HG02981 (cell line): ENCODE data around the gene ZBTB4.
"Not testable (repeated sequence)": the region's sequence is repeated elsewhere in the genome, so short reads cannot be mapped to it uniquely, and the experiment has no call there.

Experiments
- ATAC-seq: cut with Tn5 transposase; IDR thresholded peaks from one replicate; pipeline ENCODE4 v1.9.1; 2021; ENCODE audit warnings: mild to moderate bottlenecking, moderate library complexity; ENCODE audit not compliant: unreplicated experiment

ZBTB4 gene

DNA sequence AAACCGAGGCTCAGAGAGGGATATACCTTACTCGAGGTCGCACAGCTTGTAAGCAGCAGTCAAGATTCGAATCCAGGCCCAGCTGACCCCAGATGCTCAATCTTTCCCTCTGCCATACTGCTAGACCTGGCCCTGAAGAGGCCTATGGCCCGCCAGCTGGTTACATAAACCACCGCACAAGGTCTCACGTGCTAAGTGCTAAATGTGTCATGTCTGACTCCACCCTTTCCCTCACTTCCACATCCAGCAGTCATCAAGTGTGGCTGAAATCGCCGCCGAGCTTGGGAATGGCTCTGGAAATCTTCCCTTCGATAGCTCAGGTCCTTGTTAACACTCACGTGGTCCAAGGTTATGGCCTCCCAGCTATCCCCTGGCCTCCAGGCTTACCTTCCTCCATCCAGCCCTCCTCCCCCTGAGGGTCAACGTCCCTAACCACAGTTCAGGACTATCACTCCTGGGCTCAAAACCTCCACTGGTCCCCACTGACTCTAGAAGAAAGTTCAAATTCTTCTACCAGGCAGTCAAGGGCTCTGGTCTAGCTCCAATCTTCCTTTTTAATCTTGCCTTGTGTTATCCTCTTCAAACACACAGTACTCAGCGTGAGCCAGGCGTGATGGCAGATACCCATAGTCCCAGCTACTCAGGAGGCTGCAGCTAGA is 3.5 kb downstream of the ZBTB4 start:
- ATAC-seq, result no peak

DNA sequence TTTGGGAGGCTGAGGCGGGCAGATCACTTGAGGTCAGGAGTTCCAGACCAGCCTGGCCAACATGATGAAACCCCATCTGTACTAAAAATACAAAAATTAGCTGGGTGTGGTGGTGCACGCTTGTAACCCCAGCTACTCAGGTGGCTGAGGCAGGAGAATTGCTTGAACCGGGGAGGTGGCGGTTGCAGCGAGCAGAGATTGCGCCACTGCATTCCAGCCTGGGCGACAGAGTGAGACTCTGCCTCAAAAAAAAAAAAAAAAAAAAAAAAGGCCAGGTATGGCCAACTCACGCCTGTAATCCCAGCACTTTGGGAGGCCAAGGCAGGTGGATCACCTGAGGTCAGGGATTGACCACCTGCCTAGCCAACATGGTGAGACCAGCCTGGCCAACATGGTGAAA is 4.7 kb downstream of the ZBTB4 start:
- ATAC-seq, result not testable (repeated sequence)

DNA sequence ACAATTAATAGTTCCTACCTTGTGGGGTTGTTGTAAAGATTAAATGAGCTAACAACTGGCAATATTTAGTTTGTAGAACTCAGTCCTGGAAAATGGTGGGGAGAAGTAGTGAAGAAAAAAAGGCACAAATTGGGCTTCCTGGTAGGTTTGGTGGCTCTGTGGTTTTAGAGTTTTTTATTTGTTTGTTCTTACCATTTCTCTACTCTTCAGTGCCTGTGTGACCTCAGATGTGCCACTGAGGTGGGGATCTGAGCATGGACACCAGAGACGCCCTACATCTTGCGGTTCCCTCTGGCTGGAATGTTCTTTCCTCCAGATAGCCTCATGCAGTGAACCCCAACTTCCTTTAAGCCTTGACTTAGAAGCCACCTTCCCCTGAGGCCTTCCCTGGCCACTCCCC is 7.7 kb downstream of the ZBTB4 start:
- ATAC-seq, result no peak

DNA sequence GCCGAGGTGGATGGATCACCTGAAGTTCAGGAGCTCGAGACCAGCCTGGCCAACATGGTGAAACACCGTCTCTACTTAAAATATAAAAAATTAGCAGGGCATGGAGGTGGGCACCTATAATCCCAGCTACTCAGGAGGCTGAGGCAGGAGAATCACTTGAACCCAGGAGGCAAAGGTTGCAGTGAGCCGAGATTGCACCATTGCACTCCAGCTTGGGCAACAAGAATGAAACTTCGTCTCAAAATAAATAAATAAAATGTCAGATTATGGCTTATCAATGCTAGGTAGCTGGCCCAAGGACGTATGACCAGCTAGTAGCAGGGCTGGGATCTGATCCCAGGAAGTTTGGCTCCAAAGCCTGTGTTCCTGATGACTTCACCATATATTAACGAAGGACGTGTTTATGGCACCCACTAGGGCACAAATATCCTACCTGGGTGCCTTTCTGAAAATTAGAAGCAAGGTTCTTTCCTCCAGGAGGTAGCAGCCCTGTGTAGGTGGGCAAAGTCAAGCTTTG is 8.9 kb downstream of the ZBTB4 start:
- not testable (repeated sequence) for ATAC-seq

DNA sequence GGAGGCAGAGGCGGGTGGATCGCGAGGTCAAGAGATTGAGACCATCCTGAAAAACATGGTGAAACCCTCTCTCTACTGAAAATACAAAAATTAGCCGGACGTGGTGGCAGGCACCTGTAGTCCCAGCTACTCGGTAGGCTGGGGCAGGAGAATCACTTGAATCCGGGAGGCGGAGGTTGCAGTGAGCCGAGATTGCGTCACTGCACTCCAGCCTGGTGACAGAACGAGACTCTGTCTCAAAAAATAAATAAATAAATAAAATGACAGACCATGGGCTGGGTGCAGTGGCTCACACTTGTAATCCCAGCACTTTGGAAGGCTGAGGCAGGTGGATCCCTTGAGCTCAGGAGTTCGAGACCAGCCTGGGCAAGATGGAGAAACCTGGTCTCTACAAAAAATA is 9.6 kb downstream of the ZBTB4 start:
- ATAC-seq, result not testable (repeated sequence)

DNA sequence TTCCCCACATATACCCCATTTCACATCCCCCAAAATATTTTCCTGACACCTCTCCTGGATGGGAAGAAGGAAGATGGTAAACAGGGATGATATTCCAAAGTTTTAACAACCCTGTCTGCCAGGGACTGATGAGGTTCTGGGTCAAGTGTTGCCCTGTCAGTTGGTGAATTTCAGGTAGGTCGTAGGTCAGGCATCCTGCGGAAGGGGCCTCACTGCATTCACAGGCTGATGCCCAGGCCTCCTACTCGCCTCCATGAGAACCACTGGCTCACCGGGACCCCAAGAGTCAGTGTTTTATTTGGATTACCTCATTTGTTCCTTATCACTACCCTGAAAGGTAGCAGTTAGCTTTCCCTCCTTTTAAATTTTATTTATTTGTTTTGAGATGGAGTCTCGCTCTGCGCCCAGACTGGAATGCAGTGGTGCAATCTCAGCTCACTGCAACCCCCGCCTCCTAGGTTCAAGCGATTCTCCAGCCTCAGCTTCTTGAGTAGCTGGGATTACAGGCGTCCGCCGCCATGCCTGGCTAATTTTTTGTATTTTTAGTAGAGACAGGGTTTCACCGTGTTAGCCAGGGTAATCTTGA is 10.5 kb downstream of the ZBTB4 start:
- ATAC-seq, result no peak

DNA sequence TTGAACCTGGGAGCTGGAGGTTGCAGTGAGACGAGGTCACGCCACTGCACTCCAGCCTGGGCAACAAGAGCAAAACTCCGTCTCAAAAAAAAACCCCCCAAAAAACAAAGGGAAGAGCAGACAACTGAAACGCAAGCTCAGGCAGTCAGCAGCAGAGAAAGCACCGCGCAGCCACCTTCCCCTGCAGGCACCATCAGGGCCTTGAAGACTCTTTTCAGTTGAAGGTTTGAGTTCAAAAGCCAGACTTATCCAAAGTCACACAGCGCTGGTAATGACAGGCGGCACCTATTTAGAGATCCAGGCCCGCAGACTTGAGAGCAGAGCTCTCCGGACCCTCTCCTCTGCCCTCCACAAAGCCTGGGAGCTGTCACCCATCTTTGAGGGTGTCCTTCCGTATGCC is 11.1 kb downstream of the ZBTB4 start:
- no peak for ATAC-seq

DNA sequence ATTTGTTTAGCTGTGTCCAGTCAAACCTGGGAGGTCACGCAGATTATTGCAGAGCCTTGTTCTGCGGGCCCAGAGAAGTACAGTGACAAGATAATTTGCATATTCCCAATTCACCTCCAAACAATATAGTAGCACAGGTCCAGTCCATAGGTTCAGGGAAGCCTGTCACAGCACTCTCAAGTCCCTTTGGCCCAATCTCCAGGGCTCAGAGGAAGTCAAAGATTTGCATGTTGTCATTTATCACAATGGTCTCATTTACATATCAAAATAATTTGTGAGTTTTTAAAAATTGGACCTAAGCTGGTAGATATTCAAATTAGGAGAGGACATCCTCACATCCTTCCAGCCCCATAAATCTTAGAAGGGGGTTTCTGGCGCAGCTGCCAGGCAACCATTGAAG is 11.9 kb downstream of the ZBTB4 start:
- no peak for ATAC-seq

DNA sequence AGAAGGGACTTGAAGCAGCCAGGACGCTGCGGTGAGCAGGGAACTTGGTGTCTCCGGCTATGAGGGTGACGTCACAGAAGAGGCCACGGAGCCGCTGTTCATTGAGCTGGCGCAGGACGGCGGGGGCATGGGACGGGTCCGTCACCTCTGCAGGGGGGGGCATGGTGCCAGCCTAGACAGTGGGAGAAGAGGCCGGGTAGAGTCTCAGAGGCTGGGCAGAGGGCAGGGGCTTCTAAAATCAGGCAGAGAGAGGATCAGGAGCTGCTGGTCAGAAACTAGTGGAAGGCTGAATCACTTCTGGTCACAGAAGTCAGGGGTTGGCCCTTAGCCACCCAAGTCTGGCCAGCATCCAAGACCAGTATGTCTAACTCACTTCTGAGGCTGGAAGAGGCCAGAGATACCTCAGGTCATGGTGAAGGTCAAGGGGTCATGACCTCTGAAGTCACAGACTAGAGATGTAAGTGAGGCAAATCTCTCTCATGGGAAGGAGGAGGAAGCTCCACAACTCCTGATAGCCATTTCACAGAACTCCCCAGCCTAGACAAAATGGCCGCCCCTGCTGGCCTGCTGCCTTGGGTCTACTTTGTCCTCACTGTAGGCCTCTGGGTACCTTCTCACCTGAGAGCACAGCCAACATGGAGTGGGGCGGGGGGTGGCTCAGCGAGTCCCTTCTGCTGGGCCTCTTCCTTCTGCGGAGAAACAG is 12.6 kb downstream of the ZBTB4 start:
- no peak for ATAC-seq

DNA sequence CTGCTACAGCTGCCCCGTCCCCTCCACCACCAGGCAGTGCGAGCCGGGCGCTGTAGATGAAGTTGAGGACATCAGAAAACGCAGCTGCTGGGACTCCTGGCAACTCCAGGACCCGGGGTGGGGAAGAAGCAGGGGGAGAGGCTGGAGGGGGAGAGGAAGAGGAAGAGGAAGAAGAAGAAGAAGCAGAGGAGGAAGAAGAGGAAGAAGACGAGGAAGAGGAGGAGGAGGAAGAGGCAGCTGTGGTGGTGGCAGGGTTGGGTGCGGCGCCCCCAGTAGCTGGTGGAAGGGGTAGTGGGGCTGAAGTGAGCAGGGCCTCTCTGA is 13.2 kb downstream of the ZBTB4 start:
- ATAC-seq, result no peak

DNA sequence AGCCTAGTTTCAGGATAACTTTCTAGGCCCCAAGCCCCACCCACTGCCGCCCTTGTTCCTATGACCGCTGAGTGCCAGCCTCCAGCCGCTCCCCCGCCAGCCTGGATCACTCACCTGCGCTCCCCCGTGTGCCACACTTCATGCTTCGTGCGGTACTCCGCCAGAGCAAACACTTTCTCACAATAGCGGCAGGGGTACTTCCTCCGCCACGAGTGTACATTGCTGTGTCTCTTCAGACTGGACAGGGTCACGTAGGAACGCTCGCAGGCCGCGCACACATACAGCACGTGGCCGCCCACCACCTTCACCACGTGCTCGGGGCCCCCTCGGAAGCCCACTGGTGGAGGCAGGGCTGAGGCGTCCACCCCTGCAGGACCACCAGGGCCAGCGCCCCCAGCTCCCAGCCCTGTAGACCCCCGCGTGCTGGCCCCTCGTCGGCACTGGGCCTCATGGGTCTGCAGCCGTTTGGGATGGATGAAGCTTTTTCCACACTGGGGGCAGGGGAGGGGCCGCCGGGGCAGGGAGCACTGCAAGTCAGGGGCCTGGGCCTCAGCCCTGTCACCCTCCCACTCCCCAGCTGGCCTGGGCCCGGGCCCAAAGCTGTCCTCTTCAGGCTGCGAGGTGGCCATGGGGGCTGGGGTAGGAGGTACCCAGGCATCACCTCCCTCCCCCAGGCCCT is 13.7 kb downstream of the ZBTB4 start:
- ATAC-seq, result no peak

DNA sequence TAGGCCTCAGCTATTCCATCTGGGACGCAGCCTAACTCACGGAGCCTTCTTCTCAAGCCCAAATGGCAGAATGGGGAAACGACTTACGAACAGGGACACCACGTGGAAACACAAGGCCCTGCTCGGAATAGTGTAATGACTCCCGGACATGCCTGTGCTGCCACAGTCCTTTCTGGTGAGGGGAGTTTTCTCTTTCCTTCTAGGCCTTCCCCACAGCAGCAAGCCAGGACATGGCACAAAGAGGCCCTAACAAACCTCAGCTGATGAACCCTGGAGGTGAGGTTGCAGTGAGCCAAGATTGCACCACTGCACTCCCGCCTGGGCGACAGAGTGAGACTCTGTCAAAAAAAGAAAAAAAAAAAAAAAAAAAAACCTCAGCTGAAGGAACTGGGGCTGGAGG is 15.3 kb downstream of the ZBTB4 start:
- no peak for ATAC-seq

DNA sequence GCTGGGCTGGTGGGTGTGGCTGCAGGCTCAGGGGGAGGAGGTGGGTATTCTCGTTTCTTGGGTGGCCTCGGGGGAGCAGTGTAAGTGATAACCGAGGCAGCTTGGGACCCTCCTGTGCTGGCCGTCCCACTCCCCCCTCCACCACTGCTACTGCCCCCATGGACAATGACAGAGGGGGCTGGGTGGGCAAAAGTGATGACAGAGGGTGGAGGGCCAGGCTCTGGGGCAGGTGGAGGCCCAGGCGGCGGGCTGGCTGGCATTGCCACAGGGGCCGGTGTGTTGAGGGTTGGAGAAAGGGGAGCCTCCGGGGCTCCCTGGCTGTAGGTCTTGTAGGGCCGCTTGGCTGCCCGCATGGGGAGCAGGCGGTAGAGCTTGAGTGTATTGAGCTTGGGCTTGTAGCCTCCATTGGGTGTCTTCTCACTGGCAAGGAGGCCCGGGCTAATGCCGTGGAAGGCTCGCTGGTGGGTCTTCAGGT is 16.0 kb downstream of the ZBTB4 start:
- ATAC-seq, result no peak

DNA sequence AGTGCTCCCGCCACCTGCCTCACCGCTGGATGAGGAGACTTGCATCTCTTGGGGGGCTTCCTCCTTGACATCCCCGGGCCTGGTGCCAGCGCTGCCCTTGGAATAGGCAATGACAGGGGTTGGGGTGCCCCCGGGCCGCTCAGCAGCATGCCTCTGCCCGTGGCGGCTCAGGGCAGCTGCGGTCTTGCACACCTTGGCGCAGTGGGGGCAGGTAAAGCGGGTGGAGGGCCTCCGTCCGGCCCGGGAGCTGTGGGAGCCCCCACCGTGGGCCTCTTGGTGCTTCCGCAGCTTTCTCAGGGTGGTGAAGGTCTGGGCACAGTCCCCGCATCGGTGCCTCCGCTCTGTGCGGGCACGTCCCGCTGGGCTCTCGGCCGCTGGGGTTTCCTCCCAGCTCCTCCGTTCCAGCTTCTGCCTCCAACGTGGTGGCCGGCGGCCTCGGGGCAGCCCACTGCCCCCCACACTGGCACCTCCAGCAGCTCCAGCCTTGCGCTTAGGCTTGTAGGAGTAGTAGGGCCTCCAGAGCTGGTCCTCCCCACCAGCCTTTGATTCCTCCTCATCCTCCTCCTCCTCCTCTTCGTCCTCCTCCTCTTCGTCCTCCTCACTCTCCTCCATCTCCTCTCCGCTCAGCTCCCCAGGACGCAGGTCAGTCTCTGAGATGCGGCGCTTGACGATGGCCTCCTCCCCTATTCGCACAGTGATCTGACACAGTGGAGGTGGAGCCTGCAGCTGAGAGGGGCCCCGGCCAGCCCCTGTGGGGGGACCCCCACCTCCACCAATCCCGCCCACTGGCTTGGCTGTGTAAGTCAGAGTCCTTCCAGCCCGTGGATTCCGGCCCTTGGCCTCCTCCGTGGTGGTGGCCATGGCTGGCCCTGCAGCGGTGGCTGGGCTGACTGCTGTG is 16.7 kb downstream of the ZBTB4 start:
- ATAC-seq, result no peak

DNA sequence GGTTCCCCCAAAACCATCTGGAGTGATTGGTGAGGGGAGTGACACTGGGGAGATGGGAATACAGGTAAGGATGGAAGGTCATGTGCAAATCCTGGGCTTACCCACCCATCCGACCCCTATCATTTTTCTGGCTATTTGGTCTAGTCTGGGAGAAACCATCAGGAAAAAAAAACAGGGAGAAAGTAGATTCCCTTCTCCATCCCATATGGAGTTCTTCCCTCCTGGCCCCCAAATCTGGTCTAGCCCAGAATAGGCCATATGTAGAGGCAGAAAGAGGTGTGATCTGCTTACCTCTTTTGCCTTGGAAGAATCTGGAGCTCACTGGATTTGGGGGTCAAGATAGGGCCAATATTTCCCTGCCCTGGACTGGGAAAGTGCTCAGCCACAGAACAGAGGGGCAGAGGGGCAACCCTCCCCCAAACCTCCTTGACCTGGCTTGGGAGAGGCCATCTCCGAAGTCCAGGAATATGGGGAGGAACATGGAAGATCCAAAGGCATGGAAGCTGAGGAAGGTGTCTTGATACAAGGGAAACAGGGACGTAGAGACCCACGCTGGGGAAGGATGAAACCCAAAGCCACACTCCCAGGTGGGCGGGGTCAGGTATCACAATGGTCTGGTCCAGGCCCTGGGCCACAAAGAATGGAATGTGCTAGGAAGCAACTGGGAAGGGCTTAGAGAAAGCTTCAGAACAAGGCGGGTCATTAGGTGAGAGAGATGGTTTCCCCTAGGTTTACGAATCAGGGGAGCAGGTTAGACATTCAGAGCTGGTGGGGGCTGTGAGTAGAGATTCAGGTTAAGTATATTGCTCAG is 18.4 kb downstream of the ZBTB4 start:
- ATAC-seq, result no peak

DNA sequence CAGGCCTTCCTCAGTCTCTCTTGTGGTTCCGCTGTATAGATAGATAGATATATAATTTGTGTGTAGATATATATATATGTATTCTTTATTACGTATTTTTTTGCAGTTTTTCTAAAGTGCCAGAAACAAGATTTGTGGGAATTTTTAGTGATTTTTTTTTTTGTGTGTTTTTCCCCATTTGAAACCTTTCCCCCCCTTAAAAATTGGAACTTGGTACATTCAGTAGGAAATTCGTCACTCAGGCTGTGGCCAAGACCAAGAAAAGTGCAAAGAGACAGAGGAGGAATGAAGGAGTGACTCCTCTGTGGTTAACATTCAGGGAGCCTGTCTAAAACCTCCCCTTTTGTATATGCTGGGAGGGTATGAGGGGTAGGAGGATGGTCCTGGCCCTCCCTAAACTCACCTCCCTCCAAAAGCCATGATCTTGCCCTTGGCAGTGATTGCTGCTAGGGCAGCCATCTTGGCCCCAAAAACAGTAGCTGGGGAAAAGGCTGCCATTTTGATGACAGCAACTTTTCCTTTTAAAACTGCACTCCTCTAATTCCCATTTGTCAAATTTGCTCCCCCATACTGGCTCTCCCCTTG is 19.4 kb downstream of the ZBTB4 start:
- ATAC-seq, result no peak

DNA sequence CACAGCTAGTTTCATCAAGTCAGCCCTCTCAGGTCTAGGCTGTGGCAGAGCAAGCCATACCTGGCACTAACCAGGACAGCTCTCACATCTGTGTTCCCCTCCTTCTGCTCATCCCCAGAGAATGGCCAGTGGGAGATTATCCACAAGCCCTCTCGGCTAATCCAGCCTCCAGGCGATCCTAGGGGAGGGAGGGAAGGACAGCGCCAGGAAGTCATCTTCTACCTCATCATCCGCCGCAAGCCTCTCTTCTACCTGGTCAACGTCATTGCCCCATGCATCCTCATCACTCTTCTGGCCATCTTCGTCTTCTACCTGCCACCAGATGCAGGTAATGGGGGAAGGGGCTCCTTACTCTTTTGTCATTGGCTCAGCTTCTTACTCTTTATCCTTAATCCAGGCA is 31.0 kb downstream of the ZBTB4 start:
- no peak for ATAC-seq

DNA sequence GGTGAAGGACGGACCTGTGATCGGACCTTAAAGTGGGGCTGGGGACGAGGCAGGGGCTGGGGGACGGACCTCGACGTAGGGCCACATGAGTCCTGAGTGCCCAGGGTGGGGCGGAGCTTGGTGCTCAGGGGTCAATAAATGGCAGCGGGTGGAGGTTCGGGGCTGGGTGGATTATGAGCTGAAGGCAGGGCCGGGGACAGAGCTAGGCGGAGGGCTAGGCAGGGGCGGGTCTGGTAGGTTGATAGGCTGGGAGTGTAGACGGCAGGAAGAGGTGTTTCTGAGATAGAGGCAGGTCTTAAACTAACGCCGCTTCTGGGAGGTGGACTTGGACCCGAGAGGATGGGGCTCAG is 33.8 kb downstream of the ZBTB4 start:
- ATAC-seq, result no peak
